Epithelial cell of esophagus (primary cell): Measurements from ENCODE around the gene IFNL3.
"Not testable (repeated sequence)": the region's sequence is repeated elsewhere in the genome, so short reads cannot be mapped to it uniquely, and the experiment has no call there.

ENCODE experiments used
- DNase-seq: peaks from one replicate; pipeline ENCODE4 v3.0.0; 2010; ENCODE audit warnings: low read depth
- H3K4me3 ChIP-seq: 2 replicates; pipeline ENCODE4 v1.5.1; 2011; ENCODE audit warnings: mild to moderate bottlenecking, low read length, control low read depth
- TF ChIP-seq, protein P1 (sequence below): IDR thresholded peaks from 2 replicates; pipeline ENCODE4 v1.5.1; 2011; ENCODE audit warnings: low read depth, mild to moderate bottlenecking, low read length, control low read depth, inconsistent platforms; ENCODE audit not compliant: insufficient read depth; ENCODE audit errors: missing control alignments

IFNL3 gene

DNA sequence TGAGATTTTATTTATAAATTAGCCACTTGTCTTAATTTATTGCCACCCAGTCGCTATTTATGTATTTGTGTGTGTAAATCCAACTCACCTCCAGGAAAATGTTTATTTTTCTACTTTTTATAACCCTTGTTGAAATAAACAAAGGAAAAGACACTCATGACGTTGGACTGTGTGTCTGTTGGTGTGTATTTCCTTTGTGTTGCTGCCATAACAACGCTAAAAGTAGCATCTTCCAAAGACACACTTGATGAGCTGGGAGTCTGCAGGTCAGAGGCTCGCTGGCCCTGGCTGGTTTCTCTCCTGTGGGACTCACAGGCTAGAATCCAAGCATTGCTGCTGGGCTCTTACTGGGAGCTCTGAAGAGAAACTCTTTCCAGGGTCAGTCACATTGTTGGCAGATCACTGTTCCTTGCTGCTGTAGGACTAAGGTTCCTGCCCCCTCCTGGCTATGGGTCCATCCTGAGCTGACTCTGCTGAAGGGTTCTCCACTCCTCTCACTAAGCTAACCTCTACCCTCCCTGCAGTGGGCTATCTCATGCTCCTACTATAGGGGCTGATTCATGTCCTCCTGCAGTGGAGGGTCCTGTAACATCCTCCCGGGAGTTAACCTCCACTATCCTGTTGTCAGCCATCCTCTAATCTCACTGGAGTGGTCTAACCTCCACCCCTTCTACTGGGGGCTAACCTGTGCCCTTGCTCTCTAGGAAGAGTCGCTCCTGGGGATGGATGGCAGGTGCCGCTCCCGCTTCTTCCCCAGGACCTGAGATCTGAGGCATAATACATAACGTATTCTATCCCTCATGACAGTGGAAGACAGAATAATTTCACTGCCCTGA is 25.4 kb upstream of the IFNL3 start:
- H3K4me3 ChIP-seq, result no peak overlapping the region
- TF ChIP-seq, protein P1, sequence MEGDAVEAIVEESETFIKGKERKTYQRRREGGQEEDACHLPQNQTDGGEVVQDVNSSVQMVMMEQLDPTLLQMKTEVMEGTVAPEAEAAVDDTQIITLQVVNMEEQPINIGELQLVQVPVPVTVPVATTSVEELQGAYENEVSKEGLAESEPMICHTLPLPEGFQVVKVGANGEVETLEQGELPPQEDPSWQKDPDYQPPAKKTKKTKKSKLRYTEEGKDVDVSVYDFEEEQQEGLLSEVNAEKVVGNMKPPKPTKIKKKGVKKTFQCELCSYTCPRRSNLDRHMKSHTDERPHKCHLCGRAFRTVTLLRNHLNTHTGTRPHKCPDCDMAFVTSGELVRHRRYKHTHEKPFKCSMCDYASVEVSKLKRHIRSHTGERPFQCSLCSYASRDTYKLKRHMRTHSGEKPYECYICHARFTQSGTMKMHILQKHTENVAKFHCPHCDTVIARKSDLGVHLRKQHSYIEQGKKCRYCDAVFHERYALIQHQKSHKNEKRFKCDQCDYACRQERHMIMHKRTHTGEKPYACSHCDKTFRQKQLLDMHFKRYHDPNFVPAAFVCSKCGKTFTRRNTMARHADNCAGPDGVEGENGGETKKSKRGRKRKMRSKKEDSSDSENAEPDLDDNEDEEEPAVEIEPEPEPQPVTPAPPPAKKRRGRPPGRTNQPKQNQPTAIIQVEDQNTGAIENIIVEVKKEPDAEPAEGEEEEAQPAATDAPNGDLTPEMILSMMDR, result no peak
- DNase-seq, result no peak

DNA sequence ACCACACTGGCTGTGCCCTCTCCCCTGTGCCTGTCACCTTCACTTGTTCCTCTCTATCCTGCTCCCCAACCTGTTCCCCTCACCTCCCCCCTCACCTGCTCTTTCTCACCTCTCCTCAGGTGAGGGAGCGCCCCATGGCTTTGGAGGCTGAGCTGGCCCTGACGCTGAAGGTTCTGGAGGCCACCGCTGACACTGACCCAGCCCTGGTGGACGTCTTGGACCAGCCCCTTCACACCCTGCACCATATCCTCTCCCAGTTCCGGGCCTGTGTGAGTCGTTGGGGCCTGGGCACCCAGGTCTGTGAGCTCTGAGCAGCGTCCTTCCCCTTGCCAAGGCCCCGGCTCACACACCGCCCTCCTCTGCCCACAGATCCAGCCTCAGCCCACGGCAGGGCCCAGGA is 24.6 kb upstream of the IFNL3 start:
- not testable (repeated sequence) for DNase-seq

DNA sequence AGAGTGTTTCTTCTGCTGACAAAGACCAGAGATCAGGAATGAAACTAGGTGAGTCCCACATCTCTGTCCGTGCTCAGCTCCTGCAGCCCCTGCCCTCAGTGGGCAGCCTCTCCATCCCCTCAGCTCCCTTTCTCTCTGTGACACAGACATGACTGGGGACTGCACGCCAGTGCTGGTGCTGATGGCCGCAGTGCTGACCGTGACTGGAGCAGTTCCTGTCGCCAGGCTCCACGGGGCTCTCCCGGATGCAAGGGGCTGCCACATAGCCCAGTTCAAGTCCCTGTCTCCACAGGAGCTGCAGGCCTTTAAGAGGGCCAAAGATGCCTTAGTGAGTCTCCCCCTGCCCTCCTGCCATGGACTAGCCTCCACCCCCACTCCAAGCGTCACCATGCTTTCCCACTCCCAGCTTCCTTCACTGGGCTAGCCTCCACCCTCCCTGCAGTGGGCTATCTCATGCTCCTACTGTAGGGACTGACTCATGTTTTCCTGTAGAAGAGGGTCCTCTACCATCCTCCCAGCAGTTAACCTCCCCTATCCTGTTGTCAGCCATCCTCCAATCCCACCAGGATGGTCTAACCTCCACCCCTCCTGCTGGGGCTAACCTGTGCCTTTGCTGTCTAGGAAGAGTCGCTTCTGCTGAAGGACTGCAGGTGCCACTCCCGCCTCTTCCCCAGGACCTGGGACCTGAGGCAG is 23.9 kb upstream of the IFNL3 start:
- not testable (repeated sequence) for DNase-seq, H3K4me3 ChIP-seq

More for the DNA sequence above, 24.6 kb upstream of the IFNL3 start:
- H3K4me3 ChIP-seq, result not testable (repeated sequence)

DNA sequence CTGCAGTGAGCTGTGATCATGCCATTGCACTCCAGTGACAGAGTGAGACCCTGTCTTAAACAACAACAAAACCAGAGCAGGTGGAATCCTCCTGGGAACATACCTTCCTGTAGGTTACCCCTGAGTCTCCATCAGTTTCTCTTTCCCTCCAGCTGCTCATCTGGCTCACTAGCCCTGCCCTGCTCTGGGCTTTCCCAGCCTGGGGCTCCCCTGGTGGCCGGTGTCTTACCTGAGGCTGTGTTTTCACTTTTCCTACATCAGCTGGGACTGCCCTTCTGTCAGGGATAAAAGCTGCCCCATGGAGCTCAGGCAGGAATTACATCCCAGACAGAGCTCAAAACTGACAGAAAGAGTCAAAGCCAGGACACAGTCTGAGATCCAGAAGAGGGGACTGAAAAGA is 23.3 kb upstream of the IFNL3 start, which contains the start of gene IFNL2:
TSS of gene IFNL2 (plus strand) at position 312 of the 400 bp plus-strand sequence. CDS start 173 bp downstream, outside the sequence.
- not testable (repeated sequence) for H3K4me3 ChIP-seq, DNase-seq

DNA sequence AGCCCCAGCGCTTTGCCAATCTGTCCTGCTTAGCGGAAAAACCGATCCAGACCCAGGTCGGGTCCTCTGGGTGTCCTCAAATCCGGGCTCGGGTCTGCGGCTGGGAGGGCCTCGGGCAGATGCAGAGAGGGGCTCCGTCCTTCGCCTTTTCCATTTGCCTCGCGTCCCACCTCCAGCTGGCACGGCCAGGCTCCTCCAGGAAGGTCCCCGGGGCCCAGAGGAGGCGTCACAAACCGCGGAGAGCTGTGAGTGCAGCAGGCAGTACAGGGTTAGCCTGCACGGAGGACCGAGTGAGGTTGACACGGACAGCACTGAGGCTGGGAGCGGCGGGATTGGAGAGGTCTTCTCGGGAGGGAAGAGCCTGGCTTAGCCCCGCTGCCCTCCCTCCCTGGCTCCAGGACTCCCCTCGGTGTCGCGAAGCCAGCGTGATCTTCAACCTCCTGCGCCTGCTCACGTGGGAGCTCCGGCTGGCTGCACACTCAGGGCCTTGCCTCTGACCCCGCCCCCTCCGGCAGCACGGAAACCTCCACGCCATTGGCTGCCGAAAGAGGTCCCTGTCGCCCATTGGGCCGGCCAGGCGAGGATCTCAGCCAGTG is 20.6 kb upstream of the IFNL3 start:
- no peak overlapping the region for H3K4me3 ChIP-seq
- DNase-seq, result no peak
- TF ChIP-seq, protein P1, result no peak

DNA sequence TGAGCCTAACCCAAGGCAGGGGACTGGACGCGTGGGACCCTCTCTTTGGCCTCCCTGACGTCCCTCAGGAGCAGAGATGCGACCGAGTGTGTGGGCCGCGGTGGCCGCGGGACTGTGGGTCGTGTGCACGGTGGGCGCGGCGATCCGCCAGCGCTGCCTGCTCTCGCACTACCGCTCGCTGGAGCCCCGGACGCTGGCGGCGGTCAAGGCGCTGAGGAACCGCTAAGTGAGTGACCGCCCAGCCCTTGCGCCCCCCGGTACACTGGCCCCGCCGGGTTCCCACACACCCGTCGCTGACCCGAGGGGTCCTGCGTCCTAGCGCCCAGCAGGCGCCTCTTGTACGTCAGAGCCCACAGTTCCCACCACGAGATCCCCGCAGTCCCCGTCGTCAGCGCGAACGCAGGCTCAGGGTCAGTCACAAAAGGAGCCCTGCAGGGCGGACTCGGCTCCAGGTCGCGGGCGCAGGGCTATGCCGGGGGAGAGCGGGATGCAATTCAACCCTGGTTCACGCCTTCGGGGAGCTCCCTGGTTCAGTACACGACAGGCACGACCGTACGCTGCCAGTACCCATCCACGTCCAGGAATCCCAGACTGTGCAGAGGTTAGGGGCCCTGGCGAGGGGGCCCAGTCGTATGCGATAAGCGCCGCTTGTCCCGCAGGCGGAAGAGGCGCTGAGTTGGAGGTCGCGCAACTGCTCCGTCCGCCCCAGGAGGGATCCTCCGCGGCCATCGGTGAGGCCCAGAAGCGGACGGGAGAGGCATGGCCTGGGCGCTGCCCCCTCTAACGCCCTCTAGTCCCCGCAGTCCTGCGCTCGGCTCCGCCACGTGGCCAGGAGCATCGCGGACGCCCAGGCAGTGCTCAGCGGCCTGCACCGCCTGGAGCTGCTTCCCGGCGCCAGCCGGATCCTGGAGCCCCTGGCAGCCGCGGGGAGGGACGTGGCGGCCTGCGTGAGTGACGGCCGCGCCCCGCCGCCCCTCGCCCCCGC is 19.8 kb upstream of the IFNL3 start:
- H3K4me3 ChIP-seq, result no peak overlapping the region
- TF ChIP-seq, protein P1, result no peak
- no peak for DNase-seq

DNA sequence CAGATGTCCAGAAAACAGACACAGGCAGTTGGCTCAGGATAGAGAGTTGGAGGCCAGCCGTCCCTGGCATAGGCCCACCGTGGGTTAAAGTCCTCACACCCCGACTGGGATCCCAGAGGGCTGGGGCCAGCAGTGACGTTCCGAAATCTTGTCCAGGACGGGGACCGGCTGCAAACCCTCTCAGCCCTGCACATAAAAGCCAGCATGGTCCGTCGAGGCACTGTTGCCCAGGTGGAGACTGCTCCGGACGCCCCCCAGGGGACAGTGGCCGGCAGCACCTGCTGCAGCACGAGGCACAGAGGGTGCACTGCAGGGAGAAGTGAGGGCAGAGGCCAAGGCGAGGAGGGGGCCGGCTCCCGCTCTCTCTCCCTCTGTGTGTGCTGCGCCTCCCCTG is 19.1 kb upstream of the IFNL3 start:
- DNase-seq, result no peak
- TF ChIP-seq, protein P1, result no peak
- H3K4me3 ChIP-seq, result no peak overlapping the region

DNA sequence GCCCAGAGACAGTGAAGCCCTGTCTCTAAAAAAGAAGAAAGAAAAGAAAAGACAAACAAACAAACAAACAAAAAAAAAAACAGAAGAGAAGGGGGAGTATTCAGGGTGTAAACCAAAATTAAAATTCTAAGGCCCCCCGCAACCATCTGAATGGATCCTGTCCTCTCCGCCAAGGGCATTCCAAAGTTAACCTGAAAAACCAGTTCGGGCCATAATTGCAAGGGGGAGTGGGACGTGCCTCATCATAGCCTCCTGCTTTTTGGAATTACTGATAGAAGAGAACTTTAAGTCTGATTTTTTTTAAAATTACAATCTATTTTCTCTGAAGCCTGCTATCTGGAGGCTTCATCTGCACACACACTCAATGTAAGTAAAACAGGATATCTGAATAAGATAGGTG is 17.7 kb upstream of the IFNL3 start:
- TF ChIP-seq, protein P1, result no peak
- no peak for DNase-seq
- no peak overlapping the region for H3K4me3 ChIP-seq
